KMS-11 (cell line): ENCODE measurements around the gene IFITM1.

Source experiments
- H2AFZ ChIP-seq: fragments of 200-600 bp; sonication (generic); 2 replicates; pipeline ENCODE4 v1.6.1; 2016; ENCODE audit warnings: antibody characterized with exemption, mixed run types, low read depth
- H3K27ac ChIP-seq: fragments of 200-600 bp; sonication (generic); 2 replicates; pipeline ENCODE4 v1.6.1; 2016; ENCODE audit warnings: mild to moderate bottlenecking, mixed run types
- H3K27me3 ChIP-seq: fragments of 200-600 bp; sonication (generic); 2 replicates; pipeline ENCODE4 v1.6.1; 2017; ENCODE audit warnings: mild to moderate bottlenecking, low read depth, mixed run types, moderate library complexity; ENCODE audit not compliant: insufficient read depth
- H3K36me3 ChIP-seq: fragments of 200-600 bp; sonication (generic); 2 replicates; pipeline ENCODE4 v1.6.1; 2017; ENCODE audit warnings: mild to moderate bottlenecking, mixed run types; ENCODE audit not compliant: insufficient read depth
- H3K4me1 ChIP-seq: fragments of 200-600 bp; sonication (generic); 2 replicates; pipeline ENCODE4 v1.6.1; 2016; ENCODE audit warnings: mild to moderate bottlenecking, low read depth, mixed run types; ENCODE audit not compliant: poor library complexity, severe bottlenecking
- H3K4me2 ChIP-seq: fragments of 200-600 bp; sonication (generic); 2 replicates; pipeline ENCODE4 v1.7.0; 2016; ENCODE audit warnings: mild to moderate bottlenecking, mixed run types
- H3K4me3 ChIP-seq: fragments of 200-600 bp; sonication (generic); IDR thresholded peaks from 2 replicates; pipeline ENCODE4 v1.6.1; 2017; ENCODE audit warnings: low read depth, low read length, mixed read lengths; ENCODE audit not compliant: insufficient read depth
- H3K79me2 ChIP-seq: fragments of 200-600 bp; sonication (generic); 2 replicates; pipeline ENCODE4 v1.6.1; 2016; ENCODE audit warnings: low read depth, mixed run types; ENCODE audit not compliant: insufficient read depth
- H3K9ac ChIP-seq: fragments of 200-600 bp; sonication (generic); 2 replicates; pipeline ENCODE4 v1.6.1; 2016; ENCODE audit warnings: mild to moderate bottlenecking, mixed run types
- H4K20me1 ChIP-seq: fragments of 200-600 bp; sonication (generic); 2 replicates; pipeline ENCODE4 v1.6.1; 2016; ENCODE audit warnings: mild to moderate bottlenecking, mixed run types; ENCODE audit not compliant: insufficient read depth
- CTCF ChIP-seq: fragments of 200-600 bp; sonication (generic); conservative IDR thresholded peaks from 2 replicates; pipeline ENCODE4 v1.6.1; 2017; ENCODE audit warnings: low read depth, mild to moderate bottlenecking, antibody characterized with exemption, low read length, moderate library complexity, mixed read lengths

IFITM1 gene

GRCh38 chr11:298406-299065 is 15.3 kb upstream of the IFITM1 start:
- no peaks in the 10 kb centered on the region for H3K79me2 ChIP-seq
- H3K9ac ChIP-seq, result no peak overlapping the region; the same call in 1 of the 2 replicates
- H3K4me1 ChIP-seq, result peaks cover 17% of the 10 kb centered on the region
- no peak overlapping the region for H2AFZ ChIP-seq
- no peak overlapping the region for H3K27ac ChIP-seq
- TF ChIP-seq CTCF, result no peak
- H3K36me3 ChIP-seq, result no peaks in the 10 kb centered on the region
- no peak overlapping the region for H3K4me3 ChIP-seq
- H3K4me2 ChIP-seq, result peak overlapping the region; percentile 47; the same call in 1 of the 2 replicates
- no peaks in the 10 kb centered on the region for H4K20me1 ChIP-seq
- peaks cover 23% of the 10 kb centered on the region; the same call in 1 of the 2 replicates for H3K27me3 ChIP-seq

GRCh38 chr11:299081-299891 is 14.6 kb upstream of the IFITM1 start, which contains the start of gene IFITM5:
IFITM5 (minus strand) TSS chr11:299526; CDS start chr11:299490, 36 bp downstream.
- Histone ChIP-seq H3K27me3 (peaks cover 23% of the 10 kb centered on the region; the same call in 1 of the 2 replicates), H3K9ac (no peak within 1 kb of the TSS), H3K4me3 (no peak within 1 kb of the TSS), H2AFZ (no peak within 1 kb of the TSS), H3K36me3 (no peaks in the 10 kb centered on the region), H3K4me1 (peaks cover 17% of the 10 kb centered on the region), H3K4me2 (no peak within 1 kb of the TSS; the same call in 1 of the 2 replicates), H3K27ac (no peak within 1 kb of the TSS), H3K79me2 (no peaks in the 10 kb centered on the region), H4K20me1 (no peaks in the 10 kb centered on the region)
- no peak for TF ChIP-seq CTCF

- Histone ChIP-seq H3K9ac (no peak overlapping the region), H3K27me3 (peaks cover 23% of the 10 kb centered on the region; the same call in 1 of the 2 replicates), H3K4me1 (peaks cover 17% of the 10 kb centered on the region), H2AFZ (no peak overlapping the region), H3K27ac (no peak overlapping the region), H4K20me1 (no peaks in the 10 kb centered on the region), H3K79me2 (no peaks in the 10 kb centered on the region), H3K4me2 (no peak overlapping the region), H3K4me3 (no peak overlapping the region), H3K36me3 (no peaks in the 10 kb centered on the region)
- no peak for TF ChIP-seq CTCF
Measured at GRCh38 chr11:299951-300735, 13.7 kb upstream of the IFITM1 start.

- Histone ChIP-seq H3K79me2 (no peaks in the 10 kb centered on the region), H3K4me2 (no peak overlapping the region), H3K4me3 (no peak overlapping the region), H3K4me1 (peaks cover 3% of the 10 kb centered on the region), H4K20me1 (no peaks in the 10 kb centered on the region), H3K36me3 (no peaks in the 10 kb centered on the region), H3K27ac (no peak overlapping the region), H3K9ac (no peak overlapping the region), H3K27me3 (peaks cover 44% of the 10 kb centered on the region), H2AFZ (no peak overlapping the region)
- no peak for TF ChIP-seq CTCF
Measured at GRCh38 chr11:303363-303762, 10.5 kb upstream of the IFITM1 start.
